Endothelial cell of umbilical vein (primary cell): ENCODE results near the gene NTMT2. TPM values are rescaled to one million over a fixed set of nuclear protein-coding genes. Genes with fewer than 3 reads are reported as not detected.

ENCODE experiments used
- BruUV-seq: library from RNA; stranded (reverse); fragments of 400-500 nt; replicated peaks from 2 replicates; lab custom pipeline; 2021; lab: Mats Ljungman, UMichigan
- CTCF ChIA-PET: fragments of 300-600, 350-600 bp; sonication (Branson Sonifier 250); formaldehyde crosslinking; loops from one replicate; lab custom pipeline; 2021; ENCODE audit warnings: antibody characterized with exemption, inconsistent platforms; lab: Charles Lee
- POLR2A ChIA-PET: fragments of 300-600, 350-600 bp; sonication (Branson Sonifier 250); formaldehyde crosslinking; loops from one replicate; lab custom pipeline; 2021; ENCODE audit warnings: antibody characterized with exemption, inconsistent platforms; lab: Charles Lee
- DNase-seq: peaks from one replicate; pipeline ENCODE4 v3.0.0-alpha.2; 2011; ENCODE audit warnings: low read depth, low spot score
- FAIRE-seq: peaks from 2 replicates; lab custom pipeline; 2011; peaks lifted over from hg19 to GRCh38; lab: Jason Lieb, UNC
- H2AFZ ChIP-seq: 2 replicates; pipeline ENCODE4 v1.6.0; 2012; ENCODE audit warnings: low read depth, low read length, control low read depth, inconsistent platforms
- H3K27ac ChIP-seq: 2 replicates; pipeline ENCODE4 v1.5.1; 2011; ENCODE audit warnings: low read depth, mild to moderate bottlenecking, control low read depth, low read length, moderate library complexity; ENCODE audit not compliant: insufficient read depth
- H3K27me3 ChIP-seq, 2 experiments: 2 replicates each; pipeline versions ENCODE4 v1.6.0 to v1.6.1; 2011; ENCODE audit warnings: low read length in 2 of 2, mixed read lengths in 1 of 2; ENCODE audit not compliant: control insufficient read depth in 2 of 2, insufficient read depth in 2 of 2
- H3K36me3 ChIP-seq, 2 experiments: 2 replicates in 1 of 2; 3 replicates in 1 of 2; pipeline ENCODE4 v1.5.1; 2011; ENCODE audit warnings: low read length in 2 of 2, mild to moderate bottlenecking in 1 of 2, moderate library complexity in 1 of 2; ENCODE audit not compliant: control insufficient read depth in 2 of 2, insufficient read depth in 2 of 2; ENCODE audit errors: extremely low read depth in 1 of 2
- H3K4me1 ChIP-seq: 3 replicates; pipeline ENCODE4 v1.5.1; 2011; ENCODE audit warnings: mild to moderate bottlenecking, low read length; ENCODE audit not compliant: control insufficient read depth, insufficient read depth; ENCODE audit errors: extremely low read depth
- H3K4me2 ChIP-seq: 2 replicates; pipeline ENCODE4 v1.6.1; 2011; ENCODE audit warnings: low read length, control low read depth, mixed read lengths; ENCODE audit not compliant: insufficient read depth
- H3K4me3 ChIP-seq, 3 experiments: fragments of 200-600 bp in 1 of 3; sonication (generic), shearing (Covaris generic) in 1 of 3; replicated peaks in 1 of 3; 2 replicates each; pipeline ENCODE4 v1.5.1; 2011 to 2016; ENCODE audit warnings: control low read depth in 3 of 3, low read length in 3 of 3, mild to moderate bottlenecking in 2 of 3, inconsistent platforms in 1 of 3, low read depth in 1 of 3, moderate library complexity in 1 of 3; ENCODE audit not compliant: insufficient read depth in 1 of 3
- H3K79me2 ChIP-seq: 2 replicates; pipeline ENCODE4 v1.6.0; 2012; ENCODE audit warnings: low read length, inconsistent platforms; ENCODE audit not compliant: control insufficient read depth, insufficient read depth
- H3K9ac ChIP-seq: replicated peaks from 2 replicates; pipeline ENCODE3; 2011; ENCODE audit warnings: low read length, control low read depth; ENCODE audit not compliant: insufficient read depth; ENCODE audit errors: extremely low read depth
- H3K9me1 ChIP-seq: replicated peaks from 3 replicates; pipeline ENCODE4 v1.6.0; 2011; ENCODE audit warnings: mild to moderate bottlenecking, low read length; ENCODE audit not compliant: control insufficient read depth, insufficient read depth; ENCODE audit errors: extremely low read depth
- H3K9me3 ChIP-seq: replicated peaks from 2 replicates; pipeline ENCODE4 v1.5.1; 2012; ENCODE audit warnings: low read length, inconsistent platforms; ENCODE audit not compliant: control insufficient read depth, insufficient read depth
- H4K20me1 ChIP-seq: replicated peaks from 2 replicates; pipeline ENCODE3; 2011; ENCODE audit warnings: mild to moderate bottlenecking, low read length; ENCODE audit not compliant: control insufficient read depth, insufficient read depth; ENCODE audit errors: extremely low read depth
- CTCF ChIP-seq, 2 donors: IDR thresholded peaks; 1 replicate in 1 of 2; 2 replicates in 1 of 2; pipeline ENCODE4 v1.5.1; 2011; ENCODE audit warnings: low read length in 2 of 2, mild to moderate bottlenecking in 2 of 2, moderate library complexity in 2 of 2, control low read depth in 1 of 2, inconsistent platforms in 1 of 2, low read depth in 1 of 2; ENCODE audit not compliant: insufficient read depth in 1 of 2; ENCODE audit errors: extremely low read depth in 1 of 2
- EZH2 ChIP-seq: IDR thresholded peaks from 2 replicates; pipeline ENCODE4 v1.6.1; 2012; ENCODE audit warnings: borderline replicate concordance, low read depth, mild to moderate bottlenecking, moderate library complexity, low read length, inconsistent platforms; ENCODE audit not compliant: severe bottlenecking
- FOS ChIP-seq: IDR thresholded peaks from 2 replicates; pipeline ENCODE4 v1.6.1; 2011; ENCODE audit warnings: mild to moderate bottlenecking, low read length, moderate library complexity, borderline replicate concordance; ENCODE audit not compliant: insufficient read depth
- GATA2 ChIP-seq: IDR thresholded peaks from 2 replicates; pipeline ENCODE4 v1.7.0; 2011; ENCODE audit warnings: low read depth, mild to moderate bottlenecking, moderate library complexity, mixed read lengths, low read length; ENCODE audit not compliant: insufficient read length, insufficient read depth
- JUN ChIP-seq: IDR thresholded peaks from 2 replicates; pipeline ENCODE4 v1.6.1; 2011; ENCODE audit warnings: borderline replicate concordance, low read depth; ENCODE audit not compliant: insufficient read length, insufficient read depth
- MAX ChIP-seq: IDR thresholded peaks from 2 replicates; pipeline ENCODE4 v1.6.1; 2011; ENCODE audit not compliant: insufficient read depth, insufficient read length
- MYC ChIP-seq: IDR thresholded peaks from one replicate; pipeline ENCODE4 v1.6.1; 2011; ENCODE audit warnings: mild to moderate bottlenecking, low read depth, low read length
- POLR2A ChIP-seq: IDR thresholded peaks from 2 replicates; pipeline ENCODE4 v1.6.1; 2012; ENCODE audit warnings: low read depth, mild to moderate bottlenecking, control low read depth, low read length
- POLR2AphosphoS5 ChIP-seq: IDR thresholded peaks from 2 replicates; pipeline ENCODE4 v1.6.1; 2012; ENCODE audit warnings: low read depth, mild to moderate bottlenecking, control low read depth, low read length, moderate library complexity; ENCODE audit not compliant: insufficient read depth
- dilution Hi-C: fragments of 300-500 bp; cut with MboI; formaldehyde crosslinking; loops from one replicate; pipeline ENCODE4 v1.15.0; 2019; ENCODE audit warnings: low sequenced_read_pairs; ENCODE audit not compliant: extremely low pct_ligation_motif_present
- intact Hi-C: fragments of 100-400 bp; cut with micrococcal nuclease; formaldehyde crosslinking; loops from one replicate; pipeline ENCODE4 v1.10.0; 2022
- polyA plus RNA-seq, 4 experiments: library from polyadenylated mRNA; depleted of rRNA in 3 of 4; stranded (reverse) in 3 of 4; unstranded in 1 of 4; fragments of >200 nt; gene quantifications; 2 replicates each; pipeline versions ENCODE4 v1.2.1 to v1.2.3, GENCODE V29; 2011 to 2012; ENCODE audit warnings: missing spikeins in 1 of 4
- total RNA-seq: library from RNA; stranded (reverse); gene quantifications from 2 replicates; pipeline ENCODE4 v1.2.3, GENCODE V29; 2021

Gene NTMT2
- total and polyA plus RNA-seq, 2 donors (not counting 3 experiments of a cell fraction or from before 2014, with no cell fraction given): not detected

- POLR2A ChIA-PET: no interaction called here
These were observed 49.6 kb upstream of the NTMT2 start for GRCh38 chr1:170095976-170096748.

More at GRCh38 chr1:170095976-170096748, 49.6 kb upstream of the NTMT2 start:
- H3K4me2 ChIP-seq: no peak overlapping the region
- no peaks in the 10 kb centered on the region for H3K9me3 ChIP-seq
- FAIRE-seq: no peak
- no TSS peak for BruUV-seq
- no peaks in the 10 kb centered on the region for H3K9me1 ChIP-seq
- peaks cover 3 to 4% of the 10 kb centered on the region in 2 experiments for H3K27me3 ChIP-seq
- CTCF ChIA-PET: interaction anchor here (0.9 kb wide), 1 partner anchor 10 kb away, joined by 3 read pairs; no protein-coding TSS in a partner anchor
- no peak overlapping the region for H2AFZ ChIP-seq
- H3K4me1 ChIP-seq: no peaks in the 10 kb centered on the region
- TF ChIP-seq MYC (no peak), FOS (no peak), GATA2 (no peak), CTCF (IDR thresholded peaks at IDR 0.05; ENCODE audit: extremely low read depth in 1 of 2, insufficient read depth in 1 of 2, low read depth in 1 of 2, low read length in 2 of 2) (no peak), POLR2AphosphoS5 (no peak), JUN (no peak), MAX (no peak), POLR2A (no peak), EZH2 (no peak)
- H3K9ac ChIP-seq: no peak overlapping the region
- H3K27ac ChIP-seq: no peak overlapping the region
- no peaks in the 10 kb centered on the region for H3K79me2 ChIP-seq
- no peaks in the 10 kb centered on the region for H3K36me3 ChIP-seq
- dilution Hi-C loops (no loop called here), intact Hi-C loops (no loop called here)
- no peaks in the 10 kb centered on the region for H4K20me1 ChIP-seq
- no peak overlapping the region for H3K4me3 ChIP-seq
- DNase-seq: no peak
